Non-pigmented ciliary epithelial cell (primary cell): ENCODE data around the gene FAT1.

ENCODE experiments used
- DNase-seq: peaks from one replicate; pipeline ENCODE4 v3.0.0-alpha.2; 2010; ENCODE audit warnings: low read depth

The FAT1 gene

GRCh38 chr4:186749611-186750281 is 26.1 kb upstream of the FAT1 start:
- DNase-seq, result no peak

- no peak for DNase-seq
Measured at GRCh38 chr4:186746581-186746980, 22.9 kb upstream of the FAT1 start.

GRCh38 chr4:186743261-186743660 is 19.6 kb upstream of the FAT1 start:
- no peak for DNase-seq

- no peak for DNase-seq
Measured at GRCh38 chr4:186740822-186741221, 17.2 kb upstream of the FAT1 start.

- DNase-seq, result no peak
Measured at GRCh38 chr4:186739802-186740434, 16.3 kb upstream of the FAT1 start.

- no peak for DNase-seq
Measured at GRCh38 chr4:186739317-186739716, 15.7 kb upstream of the FAT1 start.

- DNase-seq, result no peak
Measured at GRCh38 chr4:186738421-186738820, 14.8 kb upstream of the FAT1 start.

- DNase-seq, result no peak
Measured at GRCh38 chr4:186737427-186737826, 13.8 kb upstream of the FAT1 start.

GRCh38 chr4:186736466-186736865 is 12.8 kb upstream of the FAT1 start:
- DNase-seq, result no peak

GRCh38 chr4:186734251-186734650 is 10.6 kb upstream of the FAT1 start:
- no peak for DNase-seq

- no peak for DNase-seq
Measured at GRCh38 chr4:186733778-186734177, 10.1 kb upstream of the FAT1 start.

GRCh38 chr4:186730621-186731020 is 7.0 kb upstream of the FAT1 start:
- no peak for DNase-seq

GRCh38 chr4:186729856-186730255 is 6.2 kb upstream of the FAT1 start:
- no peak for DNase-seq

- DNase-seq, result no peak
Measured at GRCh38 chr4:186728631-186729271, 5.1 kb upstream of the FAT1 start.

- DNase-seq, result no peak
Measured at GRCh38 chr4:186727977-186728519, 4.4 kb upstream of the FAT1 start.

- DNase-seq, result no peak
Measured at GRCh38 chr4:186727169-186727976, 3.7 kb upstream of the FAT1 start.

GRCh38 chr4:186726426-186727168 is 2.9 kb upstream of the FAT1 start:
- no peak for DNase-seq

GRCh38 chr4:186725469-186726425 is 2.1 kb upstream of the FAT1 start:
- no peak for DNase-seq

GRCh38 chr4:186724864-186725468 is 1.3 kb upstream of the FAT1 start:
- no peak for DNase-seq
